Breast epithelium (tissue), 4 donors: ENCODE data around the gene ROR1. TPM values are rescaled to one million over a fixed set of nuclear protein-coding genes. Genes with fewer than 3 reads are reported as not detected.

Experiments
- DNase-seq, 2 donors: peaks; one replicate each; pipeline ENCODE4 v3.0.0-alpha.2; 2019; ENCODE audit warnings: low spot score in 2 of 2
- H3K27ac ChIP-seq, 2 donors: fragments of 200-600 bp; sonication (generic) in 1 of 2; one replicate each; pipeline ENCODE4 v1.5.1; 2016 to 2019; ENCODE audit warnings: mild to moderate bottlenecking in 1 of 2
- H3K27me3 ChIP-seq, 2 donors: fragments of 200-600 bp; sonication (generic) in 1 of 2; one replicate each; pipeline versions ENCODE4 v1.5.1 to v1.6.0; 2017 to 2019; ENCODE audit warnings: control low read depth in 1 of 2, mild to moderate bottlenecking in 1 of 2
- H3K36me3 ChIP-seq: fragments of 200-600 bp; one replicate; pipeline ENCODE4 v1.5.1; 2019
- H3K4me1 ChIP-seq, 2 donors: fragments of 200-600 bp; sonication (generic); one replicate each; pipeline ENCODE4 v1.5.1; 2016 to 2019; ENCODE audit warnings: control low read depth in 1 of 2
- H3K4me3 ChIP-seq, 3 donors: fragments of 200-600 bp; sonication (generic); 1 replicate in 2 of 3; 2 replicates in 1 of 3; pipeline ENCODE4 v1.5.1; 2016 to 2019; ENCODE audit warnings: mild to moderate bottlenecking in 3 of 3, moderate library complexity in 2 of 3
- H3K9me3 ChIP-seq, 2 donors: fragments of 200-600 bp; sonication (generic) in 1 of 2; one replicate each; pipeline ENCODE4 v1.5.1; 2016 to 2019; ENCODE audit warnings: control low read depth in 1 of 2
- CTCF ChIP-seq, 3 donors: fragments of 450-650 bp; IDR thresholded peaks; one replicate each; pipeline ENCODE4 v1.5.1; 2016 to 2017; ENCODE audit warnings: antibody characterized with exemption in 3 of 3, mild to moderate bottlenecking in 3 of 3, moderate library complexity in 3 of 3
- POLR2A ChIP-seq: fragments of 450-650 bp; IDR thresholded peaks from one replicate; pipeline ENCODE4 v1.6.1; 2016; ENCODE audit warnings: antibody characterized with exemption, mild to moderate bottlenecking, moderate library complexity
- POLR2AphosphoS5 ChIP-seq, 3 donors: sonication (generic); formaldehyde crosslinking; IDR thresholded peaks; one replicate each; pipeline ENCODE4 v1.6.1; 2017; ENCODE audit warnings: antibody characterized with exemption in 3 of 3
- intact Hi-C: fragments of 100-400 bp; cut with DNase I; formaldehyde crosslinking; loops from one replicate; pipeline ENCODE4 v1.15.1; 2023; ENCODE audit warnings: low total_unique reads
- total RNA-seq, 3 donors: library from RNA; depleted of rRNA; stranded (reverse); fragments of >200 nt; gene quantifications; one replicate each; pipeline ENCODE4 v1.1.0, GENCODE V29; 2016

ROR1 gene
- total RNA-seq, 3 donors from 2014 or later, result 5.9 to 11.6 (median 7.7) TPM

DNA sequence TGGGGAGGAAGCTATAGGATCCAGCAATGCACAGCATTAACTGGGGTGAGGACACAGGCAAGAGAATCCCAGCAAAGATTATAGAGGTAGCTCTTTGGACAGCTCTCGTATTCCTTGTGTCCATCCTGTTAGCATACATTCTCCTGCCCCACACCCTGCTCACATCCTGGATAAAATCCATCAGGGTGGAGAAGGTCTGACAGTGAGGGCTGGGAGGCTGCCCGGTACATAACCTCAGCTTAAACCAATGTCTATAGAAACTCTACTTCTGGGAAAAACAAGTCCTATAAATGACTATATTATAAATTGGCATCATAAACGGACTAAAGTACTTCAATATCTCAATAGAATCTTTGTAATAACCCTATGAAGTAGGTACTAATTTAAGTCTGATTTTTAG is 392.8 kb downstream of the ROR1 start:
- Histone ChIP-seq H3K27me3 (no peaks in the 10 kb centered on the region), H3K9me3 (no peaks in the 10 kb centered on the region), H3K4me3 (no peak overlapping the region), H3K27ac (no peak overlapping the region), H3K36me3 (no peaks in the 10 kb centered on the region), H3K4me1 (no peaks in the 10 kb centered on the region)
- intact Hi-C loops, result no loop called here
- no peak for DNase-seq
- no peak for TF ChIP-seq POLR2A
- TF ChIP-seq CTCF (IDR thresholded peaks at IDR 0.05), result no peak
- TF ChIP-seq POLR2AphosphoS5 (IDR thresholded peaks at IDR 0.05), result no peak

DNA sequence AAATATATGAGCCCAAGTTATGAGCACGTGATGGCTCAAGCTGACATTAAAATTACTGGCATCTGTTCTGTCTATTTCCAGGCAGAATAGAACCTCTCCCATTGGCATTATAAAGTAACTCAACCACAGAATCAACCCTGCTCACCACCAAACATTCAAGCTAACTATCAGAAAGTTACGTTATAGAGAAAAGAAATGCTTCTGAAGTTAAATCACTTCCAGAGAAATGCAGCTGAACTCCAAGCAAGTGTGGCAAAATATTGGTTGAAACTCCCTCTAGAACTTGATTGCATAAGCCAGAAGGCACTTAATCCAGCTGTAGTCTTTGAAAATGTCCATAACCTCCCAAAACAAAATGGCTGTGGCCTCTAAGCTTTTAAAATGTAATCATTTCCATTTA is 393.4 kb downstream of the ROR1 start:
- no peaks in the 10 kb centered on the region for H3K4me1 ChIP-seq
- no peak overlapping the region for H3K4me3 ChIP-seq
- no peaks in the 10 kb centered on the region for H3K27me3 ChIP-seq
- no peaks in the 10 kb centered on the region for H3K36me3 ChIP-seq
- no peak overlapping the region for H3K27ac ChIP-seq
- no peak for DNase-seq
- intact Hi-C loops, result no loop called here
- TF ChIP-seq POLR2AphosphoS5 (IDR thresholded peaks at IDR 0.05), result no peak
- TF ChIP-seq CTCF (IDR thresholded peaks at IDR 0.05), result no peak
- no peak for TF ChIP-seq POLR2A
- no peaks in the 10 kb centered on the region for H3K9me3 ChIP-seq

- no peaks in the 10 kb centered on the region for H3K27me3 ChIP-seq
- TF ChIP-seq CTCF (IDR thresholded peaks at IDR 0.05) (no peak), POLR2AphosphoS5 (IDR thresholded peaks at IDR 0.05) (no peak), POLR2A (no peak)
- H3K4me1 ChIP-seq, result no peaks in the 10 kb centered on the region
- intact Hi-C loops, result no loop called here
- H3K27ac ChIP-seq, result no peak overlapping the region
- no peak overlapping the region for H3K4me3 ChIP-seq
- no peaks in the 10 kb centered on the region for H3K36me3 ChIP-seq
- H3K9me3 ChIP-seq, result no peaks in the 10 kb centered on the region
- DNase-seq, result no peak
Measured at GRCh38 chr1:64171246-64171645, 397.4 kb downstream of the ROR1 start.

- Histone ChIP-seq H3K36me3 (no peaks in the 10 kb centered on the region), H3K9me3 (no peaks in the 10 kb centered on the region), H3K4me1 (no peaks in the 10 kb centered on the region), H3K27me3 (no peaks in the 10 kb centered on the region), H3K27ac (no peak overlapping the region), H3K4me3 (no peak overlapping the region)
- intact Hi-C loops, result no loop called here
- DNase-seq, result no peak
- TF ChIP-seq POLR2A, result no peak
- TF ChIP-seq CTCF (IDR thresholded peaks at IDR 0.05), result no peak
- no peak for TF ChIP-seq POLR2AphosphoS5 (IDR thresholded peaks at IDR 0.05)
Measured at GRCh38 chr1:64171797-64172281, 398.0 kb downstream of the ROR1 start.

- Histone ChIP-seq H3K4me3 (no peak overlapping the region), H3K27me3 (no peaks in the 10 kb centered on the region), H3K36me3 (no peaks in the 10 kb centered on the region), H3K27ac (peak overlapping the region in 1 of 2 donors; percentile 67), H3K4me1 (no peaks in the 10 kb centered on the region), H3K9me3 (no peaks in the 10 kb centered on the region)
- TF ChIP-seq POLR2A, result no peak
- no peak for TF ChIP-seq POLR2AphosphoS5 (IDR thresholded peaks at IDR 0.05)
- TF ChIP-seq CTCF (IDR thresholded peaks at IDR 0.05), result no peak
- intact Hi-C loops, result no loop called here
- DNase-seq, result no peak
Measured at GRCh38 chr1:64172458-64172983, 398.7 kb downstream of the ROR1 start.
